Adrenal gland (tissue), 12 donors: Measurements from ENCODE around the gene DDO. TPM values are rescaled to one million over a fixed set of nuclear protein-coding genes. Genes with fewer than 3 reads are reported as not detected.

Experiments used
- DNase-seq, 7 donors: peaks; one replicate each; pipeline ENCODE4 v3.0.0-alpha.2; 2019 to 2020
- H3K27ac ChIP-seq, 5 donors: fragments of 200-600 bp; sonication (generic) in 4 of 5; 1 replicate in 3 of 5; 2 replicates in 2 of 5; pipeline versions ENCODE4 v1.5.1 to v1.8.0; 2016 to 2020; ENCODE audit warnings: mild to moderate bottlenecking in 1 of 5
- H3K27me3 ChIP-seq: fragments of 200-600 bp; 2 replicates; pipeline ENCODE4 v1.8.0; 2021
- H3K36me3 ChIP-seq, 2 donors: fragments of 200-600 bp; replicated peaks in 1 of 2; 1 replicate in 1 of 2; 2 replicates in 1 of 2; pipeline versions ENCODE4 v1.5.1 to v1.8.0; 2018 to 2022
- H3K4me1 ChIP-seq, 2 donors: fragments of 200-600 bp; replicated peaks in 1 of 2; 1 replicate in 1 of 2; 2 replicates in 1 of 2; pipeline versions ENCODE4 v1.5.1 to v1.8.0; 2018 to 2021
- H3K4me3 ChIP-seq, 4 donors: fragments of 200-600 bp; sonication (generic) in 3 of 4; one replicate each; pipeline ENCODE4 v1.5.1; 2016 to 2018
- H3K9me3 ChIP-seq, 3 donors: fragments of 200-600 bp; sonication (generic) in 1 of 3; replicated peaks in 1 of 3; 1 replicate in 2 of 3; 2 replicates in 1 of 3; pipeline versions ENCODE4 v1.5.1 to v1.8.0; 2016 to 2021
- CTCF ChIP-seq, 6 experiments: fragments of 450-650 bp in 4 of 6; fragments of 200-600 bp in 2 of 6; sonication (generic) in 1 of 6; IDR thresholded peaks; 1 replicate in 5 of 6; 2 replicates in 1 of 6; pipeline versions ENCODE4 v1.5.1 to v1.8.0; 2016 to 2021; ENCODE audit warnings: antibody characterized with exemption in 6 of 6, mild to moderate bottlenecking in 2 of 6, moderate library complexity in 1 of 6
- POLR2A ChIP-seq, 2 donors: fragments of 450-650 bp; IDR thresholded peaks; one replicate each; pipeline ENCODE4 v1.6.1; 2017; ENCODE audit warnings: antibody characterized with exemption in 2 of 2, mild to moderate bottlenecking in 2 of 2, moderate library complexity in 1 of 2
- WGBS, 4 donors: extraction: QIAGEN DNeasy Blood & Tissue Kit in 2 of 4; methylation state at CpG; one replicate each; pipeline versions ENCODE4 v1.1.5 to v1.1.7; 2013 to 2017; 5-methylcytosine and 5-hydroxymethylcytosine counted together
- intact Hi-C, 2 donors: fragments of 100-400 bp; cut with DNase I; formaldehyde crosslinking; loops; one replicate each; pipeline versions ENCODE4 v1.14.1 to v1.15.0; 2022 to 2023
- polyA plus RNA-seq, 3 donors: library from polyadenylated mRNA; stranded (reverse); fragments of 200-250 nt in 2 of 3; fragments of 350-450 nt in 1 of 3; fragmentation: Illumina TruSeq in 1 of 3; extraction: RNeasy Lipid Tissue Mini Kit (QIAGEN cat#74804) in 1 of 3; gene quantifications; one replicate each; pipeline ENCODE4 v1.2.3, GENCODE V29; 2013 to 2014
- total RNA-seq, 9 donors: library from RNA; depleted of rRNA in 4 of 9; stranded (reverse); fragments of >200 nt in 4 of 9; fragments of 120-200 nt in 1 of 9; fragmentation: NEBNext Ultra II Directional in 1 of 9; extraction: Animal tissue kit (Norgen Biotek cat#: 25700) in 1 of 9; gene quantifications; one replicate each; pipeline versions ENCODE4 v1.1.0 to v1.2.4, GENCODE V29; 2013 to 2023
- donor health status: healthy with polysubstance abuse.
- donor health status: Bipolar disorder and iron deficiency.
- donor health status: DM: yes; HTN: yes; CAD: no.
- donor health status: DM: no; HTN: no; CAD: no.
- donor health status: DM: no; HTN: no; CAD: no.
- donor health status: DM: yes; HTN: yes; CAD: no.

Gene DDO
- total and polyA plus RNA-seq, 12 donors, result 4.4 to 19.1 (median 9.7) TPM

GRCh38 chr6:110392727-110393126 is 22.6 kb downstream of the DDO start:
- Histone ChIP-seq H3K4me3 (no peak overlapping the region), H3K9me3 (no peaks in the 10 kb centered on the region), H3K4me1 (peaks cover 0 to 4% of the 10 kb centered on the region in 2 donors), H3K27me3 (no peaks in the 10 kb centered on the region), H3K36me3 (no peaks in the 10 kb centered on the region), H3K27ac (no peak overlapping the region)
- no peak for TF ChIP-seq CTCF (IDR thresholded peaks at IDR 0.05)
- no peak for TF ChIP-seq POLR2A (IDR thresholded peaks at IDR 0.05)
- WGBS, 4 donors, result 81 to 90% (median 88%) methylated on average over 9 of the region's 9 CpGs
- DNase-seq, result no peak
- intact Hi-C loops, result loop anchor here (5.0 to 10.0 kb wide), 4 partner anchors 208 to 688 kb away; partner anchors contain the start of gene CDC40 (in 1 of the 2)

GRCh38 chr6:110390404-110390803 is 25.0 kb downstream of the DDO start:
- peaks cover 0 to 8% of the 10 kb centered on the region in 2 donors for H3K4me1 ChIP-seq
- no peak overlapping the region for H3K27ac ChIP-seq
- TF ChIP-seq CTCF (IDR thresholded peaks at IDR 0.05), result no peak
- no peak for TF ChIP-seq POLR2A (IDR thresholded peaks at IDR 0.05)
- intact Hi-C loops, result loop anchor here (5.0 to 10.0 kb wide), 4 partner anchors 206 to 686 kb away; partner anchors contain the start of gene CDC40 (in 1 of the 2)
- no peaks in the 10 kb centered on the region for H3K27me3 ChIP-seq
- WGBS, 4 donors, result 10 to 26% (median 22%) methylated on average over 2 of the region's 2 CpGs
- no peak for DNase-seq
- no peaks in the 10 kb centered on the region for H3K9me3 ChIP-seq
- no peaks in the 10 kb centered on the region for H3K36me3 ChIP-seq
- no peak overlapping the region for H3K4me3 ChIP-seq

GRCh38 chr6:110389689-110390382 is 25.5 kb downstream of the DDO start:
- 74 to 86% (median 81%) methylated on average over 4 of the region's 4 CpGs for WGBS, 4 donors

More at GRCh38 chr6:110389689-110390382, 25.5 kb downstream of the DDO start:
- Histone ChIP-seq H3K4me1 (peaks cover 0 to 4% of the 10 kb centered on the region in 2 donors), H3K27ac (no peak overlapping the region), H3K27me3 (no peaks in the 10 kb centered on the region), H3K4me3 (no peak overlapping the region), H3K36me3 (no peaks in the 10 kb centered on the region), H3K9me3 (no peaks in the 10 kb centered on the region)
- TF ChIP-seq POLR2A (IDR thresholded peaks at IDR 0.05) (no peak), CTCF (IDR thresholded peaks at IDR 0.05) (no peak)
- intact Hi-C loops, result loop anchor here (5.0 to 10.0 kb wide), 5 partner anchors 205 to 685 kb away; partner anchors contain the start of gene CDC40 (in 1 of the 2)
- no peak for DNase-seq
